ENCODE data around the gene VSNL1. TPM values are rescaled to one million over a fixed set of nuclear protein-coding genes. Genes with fewer than 3 reads are reported as not detected.

VSNL1 gene
- total RNA-seq, 1 donor from 2014 or later, result 19.6 TPM

DNA sequence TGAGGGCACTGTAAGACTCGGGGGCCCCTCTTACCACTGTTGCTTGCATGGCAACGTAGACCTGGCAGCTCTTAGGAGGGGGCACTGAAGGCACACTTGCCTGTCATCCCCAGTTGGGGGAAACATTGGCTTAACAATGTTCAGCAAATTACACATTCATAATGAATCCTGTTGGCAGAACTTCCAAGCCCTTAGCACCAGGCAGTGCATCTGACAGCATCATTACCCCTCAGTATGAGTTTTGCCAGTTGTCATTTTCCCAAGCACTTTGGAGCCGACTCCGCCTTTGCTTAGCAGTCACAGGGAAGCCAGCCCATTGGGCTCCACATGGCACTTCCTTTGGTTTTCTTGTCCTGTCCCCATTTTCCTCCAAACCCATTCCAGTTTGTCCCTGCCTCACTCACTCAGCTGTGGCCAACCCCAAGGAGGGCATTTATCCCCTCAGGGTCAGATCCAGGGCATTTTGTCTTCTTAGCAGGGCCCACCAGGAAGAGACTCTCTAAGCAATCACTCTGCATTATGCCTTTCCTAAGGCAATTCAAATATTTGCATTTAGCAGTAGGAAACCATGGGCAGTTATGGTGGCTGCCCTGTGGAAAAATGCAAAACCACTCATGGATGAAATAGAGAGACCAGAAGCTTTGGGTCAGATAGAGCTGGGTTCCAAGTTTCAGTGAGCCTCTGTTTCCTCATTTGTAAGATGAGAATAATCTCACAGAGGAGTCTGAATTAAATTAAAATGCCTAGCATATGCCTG lies 73.9 kb downstream of the VSNL1 start:
- Mint-ChIP-seq H3K36me3 (ENCODE audit: low read depth, unreplicated experiment) (peaks cover 4% of the 10 kb centered on the region), H3K4me3 (ENCODE audit: unreplicated experiment) (no peak overlapping the region), H3K27ac (ENCODE audit: unreplicated experiment) (no peak overlapping the region), H3K9me3 (ENCODE audit: unreplicated experiment) (no peaks in the 10 kb centered on the region), H3K27me3 (ENCODE audit: unreplicated experiment) (peaks cover 9% of the 10 kb centered on the region), H3K4me1 (ENCODE audit: unreplicated experiment) (peaks cover 2% of the 10 kb centered on the region)
- no peak for DNase-seq (ENCODE audit: low spot score)
- TF ChIP-seq, protein P1, sequence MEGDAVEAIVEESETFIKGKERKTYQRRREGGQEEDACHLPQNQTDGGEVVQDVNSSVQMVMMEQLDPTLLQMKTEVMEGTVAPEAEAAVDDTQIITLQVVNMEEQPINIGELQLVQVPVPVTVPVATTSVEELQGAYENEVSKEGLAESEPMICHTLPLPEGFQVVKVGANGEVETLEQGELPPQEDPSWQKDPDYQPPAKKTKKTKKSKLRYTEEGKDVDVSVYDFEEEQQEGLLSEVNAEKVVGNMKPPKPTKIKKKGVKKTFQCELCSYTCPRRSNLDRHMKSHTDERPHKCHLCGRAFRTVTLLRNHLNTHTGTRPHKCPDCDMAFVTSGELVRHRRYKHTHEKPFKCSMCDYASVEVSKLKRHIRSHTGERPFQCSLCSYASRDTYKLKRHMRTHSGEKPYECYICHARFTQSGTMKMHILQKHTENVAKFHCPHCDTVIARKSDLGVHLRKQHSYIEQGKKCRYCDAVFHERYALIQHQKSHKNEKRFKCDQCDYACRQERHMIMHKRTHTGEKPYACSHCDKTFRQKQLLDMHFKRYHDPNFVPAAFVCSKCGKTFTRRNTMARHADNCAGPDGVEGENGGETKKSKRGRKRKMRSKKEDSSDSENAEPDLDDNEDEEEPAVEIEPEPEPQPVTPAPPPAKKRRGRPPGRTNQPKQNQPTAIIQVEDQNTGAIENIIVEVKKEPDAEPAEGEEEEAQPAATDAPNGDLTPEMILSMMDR (IDR thresholded peaks at IDR 0.05; ENCODE audit: unreplicated experiment), result no peak

DNA sequence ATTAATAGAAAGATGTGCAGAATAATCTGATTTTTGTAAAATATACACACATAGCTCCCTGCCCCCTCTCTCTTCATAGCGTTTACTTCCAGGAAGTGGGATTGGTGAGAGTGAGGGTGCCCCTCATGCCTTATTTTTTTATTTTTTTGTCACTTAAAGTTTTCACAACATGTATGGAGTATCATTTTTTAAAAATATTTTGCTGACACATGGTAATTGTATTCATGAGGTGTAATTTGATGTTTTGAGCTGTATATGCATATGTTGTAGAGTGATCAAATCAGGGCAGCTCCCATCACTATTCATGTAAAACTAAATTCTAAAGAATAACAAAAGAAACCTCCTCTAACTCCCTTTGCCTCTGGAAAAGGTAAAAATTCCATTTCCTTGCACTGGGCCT lies 74.7 kb downstream of the VSNL1 start:
- Mint-ChIP-seq H3K9me3 (ENCODE audit: unreplicated experiment) (no peaks in the 10 kb centered on the region), H3K4me3 (ENCODE audit: unreplicated experiment) (no peak overlapping the region), H3K4me1 (ENCODE audit: unreplicated experiment) (peaks cover 2% of the 10 kb centered on the region), H3K36me3 (ENCODE audit: low read depth, unreplicated experiment) (peaks cover 4% of the 10 kb centered on the region), H3K27ac (ENCODE audit: unreplicated experiment) (no peak overlapping the region), H3K27me3 (ENCODE audit: unreplicated experiment) (peaks cover 9% of the 10 kb centered on the region)
- DNase-seq (ENCODE audit: low spot score), result no peak
- TF ChIP-seq, protein P1 (IDR thresholded peaks at IDR 0.05; ENCODE audit: unreplicated experiment), result no peak

DNA sequence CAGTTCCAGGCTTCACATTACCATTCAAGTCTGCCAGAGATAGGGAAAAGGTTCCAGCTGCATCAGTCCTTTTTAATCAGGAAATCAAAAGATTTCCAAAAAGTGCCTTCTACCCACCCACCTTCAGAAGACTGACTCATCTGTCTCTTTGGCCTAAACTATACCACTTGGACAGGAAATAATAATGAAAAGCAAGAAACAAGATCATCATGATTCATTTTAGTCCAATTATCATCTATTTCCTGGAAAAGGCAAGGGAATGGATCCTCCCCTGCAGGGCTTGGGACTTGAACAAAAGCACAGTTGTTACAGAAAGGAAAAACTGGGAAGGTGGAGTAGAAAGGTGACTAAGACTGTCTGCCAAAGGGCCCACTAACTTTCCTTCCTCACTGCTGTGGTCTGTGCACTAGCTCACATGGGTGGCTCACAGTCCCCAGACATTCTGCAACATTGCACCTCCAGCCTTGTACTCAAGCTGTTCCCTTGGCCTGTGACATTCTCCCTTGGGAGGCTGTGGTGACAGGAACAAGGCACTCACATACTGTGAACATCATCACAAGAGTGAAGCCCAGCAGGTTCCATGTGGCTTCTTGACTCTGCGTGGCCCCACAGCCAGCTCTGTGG lies 75.3 kb downstream of the VSNL1 start:
- Mint-ChIP-seq H3K4me1 (ENCODE audit: unreplicated experiment) (peaks cover 2% of the 10 kb centered on the region), H3K27ac (ENCODE audit: unreplicated experiment) (no peak overlapping the region), H3K4me3 (ENCODE audit: unreplicated experiment) (no peak overlapping the region), H3K9me3 (ENCODE audit: unreplicated experiment) (no peaks in the 10 kb centered on the region), H3K36me3 (ENCODE audit: low read depth, unreplicated experiment) (peaks cover 4% of the 10 kb centered on the region), H3K27me3 (ENCODE audit: unreplicated experiment) (peaks cover 6% of the 10 kb centered on the region)
- DNase-seq (ENCODE audit: low spot score), result no peak
- TF ChIP-seq, protein P1 (IDR thresholded peaks at IDR 0.05; ENCODE audit: unreplicated experiment), result no peak

DNA sequence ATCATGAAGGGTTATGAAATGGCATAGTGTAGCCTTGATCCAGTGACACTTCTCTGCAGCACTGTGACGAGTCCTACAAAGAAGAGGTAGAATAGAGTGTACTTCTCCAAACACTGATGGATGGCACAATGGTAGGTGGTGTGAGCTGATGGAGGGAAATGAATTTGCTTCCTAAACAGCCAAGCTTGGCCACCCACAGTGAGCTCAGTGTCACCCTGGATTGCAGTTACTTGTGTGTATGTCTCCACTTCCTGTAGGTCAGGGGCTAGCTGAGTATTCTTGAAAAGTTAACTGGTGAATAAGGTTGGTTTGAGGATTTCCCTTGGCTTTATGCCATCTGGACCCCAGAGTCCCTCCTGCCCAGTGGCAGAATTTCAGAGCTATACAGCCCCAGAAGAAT lies 75.9 kb downstream of the VSNL1 start:
- TF ChIP-seq, protein P1 (IDR thresholded peaks at IDR 0.05; ENCODE audit: unreplicated experiment), result no peak
- Mint-ChIP-seq H3K36me3 (ENCODE audit: low read depth, unreplicated experiment) (peaks cover 4% of the 10 kb centered on the region), H3K4me3 (ENCODE audit: unreplicated experiment) (no peak overlapping the region), H3K4me1 (ENCODE audit: unreplicated experiment) (peaks cover 2% of the 10 kb centered on the region), H3K9me3 (ENCODE audit: unreplicated experiment) (no peaks in the 10 kb centered on the region), H3K27ac (ENCODE audit: unreplicated experiment) (no peak overlapping the region), H3K27me3 (ENCODE audit: unreplicated experiment) (peaks cover 6% of the 10 kb centered on the region)
- no peak for DNase-seq (ENCODE audit: low spot score)

DNA sequence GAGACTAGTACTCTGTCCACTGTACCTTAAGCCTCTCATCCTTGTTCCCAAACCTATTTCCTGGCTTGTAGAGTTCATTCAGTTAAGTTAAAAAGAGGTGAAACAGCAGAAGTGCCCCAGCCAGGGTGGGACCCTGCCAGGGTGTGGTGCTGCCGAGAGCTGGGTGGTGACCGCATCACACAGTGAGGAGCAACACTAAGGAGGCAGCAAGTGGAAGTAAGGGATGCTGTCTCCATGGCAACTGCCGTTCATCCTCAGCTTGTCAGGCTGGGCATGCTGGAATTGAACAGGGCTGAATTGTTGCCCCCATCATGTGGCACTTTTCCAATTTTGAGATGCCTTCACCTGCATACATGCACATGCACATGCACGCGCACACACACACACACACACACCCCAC lies 77.0 kb downstream of the VSNL1 start:
- peaks cover 4% of the 10 kb centered on the region for H3K36me3 Mint-ChIP-seq (ENCODE audit: low read depth, unreplicated experiment)
- no peak overlapping the region for H3K27ac Mint-ChIP-seq (ENCODE audit: unreplicated experiment)
- TF ChIP-seq, protein P1 (IDR thresholded peaks at IDR 0.05; ENCODE audit: unreplicated experiment), result no peak
- H3K4me1 Mint-ChIP-seq (ENCODE audit: unreplicated experiment), result peaks cover 3% of the 10 kb centered on the region
- peaks cover 4% of the 10 kb centered on the region for H3K27me3 Mint-ChIP-seq (ENCODE audit: unreplicated experiment)
- H3K9me3 Mint-ChIP-seq (ENCODE audit: unreplicated experiment), result no peaks in the 10 kb centered on the region
- H3K4me3 Mint-ChIP-seq (ENCODE audit: unreplicated experiment), result no peak overlapping the region
- DNase-seq (ENCODE audit: low spot score), result no peak
